PC-3 (cell line): ENCODE results near the gene MYMK. TPM values are rescaled to one million over a fixed set of nuclear protein-coding genes. Genes with fewer than 3 reads are reported as not detected.

Source experiments
- ATAC-seq: fragments of 200-7000 bp; cut with Tn5 transposase; 2 replicates; pipeline ENCODE4 v1.9.1; 2020; ENCODE audit warnings: mild to moderate bottlenecking, moderate library complexity
- BruUV-seq: library from RNA; stranded (reverse); fragments of 400-500 nt; replicated peaks from 2 replicates; lab custom pipeline; 2021; lab: Mats Ljungman, UMichigan
- CTCF ChIA-PET: fragments of 300-600 bp; sonication (Branson Sonifier 250); formaldehyde crosslinking; loops from one replicate; lab custom pipeline; 2022; ENCODE audit warnings: antibody characterized with exemption; lab: Charles Lee
- POLR2A ChIA-PET: fragments of 300-600 bp; sonication (Branson Sonifier 250); formaldehyde crosslinking; loops from one replicate; lab custom pipeline; 2022; ENCODE audit warnings: antibody characterized with exemption; ENCODE audit not compliant: unreplicated experiment; lab: Charles Lee
- DNase-seq: peaks from one replicate; pipeline ENCODE4 v3.0.0-alpha.2; 2015
- H2AFZ ChIP-seq: fragments of 300-600 bp; sonication (generic); 2 replicates; pipeline ENCODE4 v1.6.0; 2016; ENCODE audit warnings: antibody characterized with exemption, low read length
- H3F3A ChIP-seq: fragments of 300-600 bp; sonication (generic); one replicate; pipeline ENCODE4 v1.6.0; 2017; ENCODE audit warnings: antibody characterized with exemption, low read length, control low read depth, mild to moderate bottlenecking; ENCODE audit not compliant: unreplicated experiment
- H3K27ac ChIP-seq: fragments of 300-600 bp; sonication (generic); 2 replicates; pipeline ENCODE4 v1.5.1; 2016; ENCODE audit warnings: mild to moderate bottlenecking, low read length
- H3K27me3 ChIP-seq: fragments of 300-600 bp; sonication (generic); 2 replicates; pipeline ENCODE4 v1.6.1; 2016; ENCODE audit warnings: low read length, mixed read lengths
- H3K36me3 ChIP-seq: fragments of 300-600 bp; sonication (generic); 2 replicates; pipeline ENCODE4 v1.6.1; 2016; ENCODE audit warnings: low read depth, mixed run types, low read length, mixed read lengths
- H3K4me1 ChIP-seq: fragments of 300-600 bp; sonication (generic); 2 replicates; pipeline ENCODE4 v1.5.1; 2016; ENCODE audit warnings: low read length; ENCODE audit not compliant: insufficient read depth
- H3K4me2 ChIP-seq: fragments of 300-600 bp; sonication (generic); 2 replicates; pipeline ENCODE4 v1.6.0; 2016; ENCODE audit warnings: low read length
- H3K4me3 ChIP-seq: fragments of 300-600 bp; sonication (generic); 2 replicates; pipeline ENCODE4 v1.5.1; 2016; ENCODE audit warnings: mild to moderate bottlenecking, low read length, mixed read lengths
- H3K79me2 ChIP-seq: fragments of 300-600 bp; sonication (generic); 2 replicates; pipeline ENCODE4 v1.6.1; 2017; ENCODE audit warnings: low read length, mixed read lengths
- H3K9ac ChIP-seq: fragments of 300-600 bp; sonication (generic); 2 replicates; pipeline ENCODE4 v1.6.0; 2016; ENCODE audit warnings: mild to moderate bottlenecking, low read length
- H3K9me2 ChIP-seq: fragments of 300-600 bp; sonication (generic); replicated peaks from 2 replicates; pipeline ENCODE4 v1.6.1; 2016; ENCODE audit warnings: mixed run types, low read length, mixed read lengths
- H3K9me3 ChIP-seq: fragments of 300-600 bp; sonication (generic); 2 replicates; pipeline ENCODE4 v1.6.1; 2016; ENCODE audit warnings: low read length, mixed read lengths
- H4K20me1 ChIP-seq: fragments of 300-600 bp; sonication (generic); 2 replicates; pipeline ENCODE4 v1.6.1; 2016; ENCODE audit warnings: low read length, mixed read lengths
- CTCF ChIP-seq: fragments of 300-600 bp; sonication (generic); conservative IDR thresholded peaks from 2 replicates; pipeline ENCODE4 v1.5.1; 2017; ENCODE audit warnings: antibody characterized with exemption, low read depth, mild to moderate bottlenecking, low read length
- EZH2 ChIP-seq: fragments of 300-600 bp; sonication (generic); IDR thresholded peaks from one replicate; pipeline ENCODE4 v1.6.1; 2017; ENCODE audit warnings: antibody characterized with exemption, mild to moderate bottlenecking, low read length; ENCODE audit not compliant: unreplicated experiment
- EZH2phosphoT487 ChIP-seq: fragments of 300-600 bp; sonication (generic); IDR thresholded peaks from 2 replicates; pipeline ENCODE4 v1.6.1; 2018; ENCODE audit warnings: mild to moderate bottlenecking, antibody characterized with exemption, low read length, borderline replicate concordance
- intact Hi-C: fragments of 100-400 bp; cut with micrococcal nuclease; formaldehyde crosslinking; loops from 2 replicates; pipeline ENCODE4 v1.9.0; 2023
- total RNA-seq: library from RNA; depleted of rRNA; stranded (reverse); fragments of >200 nt; gene quantifications from 2 replicates; pipeline ENCODE4 v1.2.3, GENCODE V29; 2014

Gene MYMK
- total RNA-seq, 1 experiment from 2014 or later: not detected

DNA sequence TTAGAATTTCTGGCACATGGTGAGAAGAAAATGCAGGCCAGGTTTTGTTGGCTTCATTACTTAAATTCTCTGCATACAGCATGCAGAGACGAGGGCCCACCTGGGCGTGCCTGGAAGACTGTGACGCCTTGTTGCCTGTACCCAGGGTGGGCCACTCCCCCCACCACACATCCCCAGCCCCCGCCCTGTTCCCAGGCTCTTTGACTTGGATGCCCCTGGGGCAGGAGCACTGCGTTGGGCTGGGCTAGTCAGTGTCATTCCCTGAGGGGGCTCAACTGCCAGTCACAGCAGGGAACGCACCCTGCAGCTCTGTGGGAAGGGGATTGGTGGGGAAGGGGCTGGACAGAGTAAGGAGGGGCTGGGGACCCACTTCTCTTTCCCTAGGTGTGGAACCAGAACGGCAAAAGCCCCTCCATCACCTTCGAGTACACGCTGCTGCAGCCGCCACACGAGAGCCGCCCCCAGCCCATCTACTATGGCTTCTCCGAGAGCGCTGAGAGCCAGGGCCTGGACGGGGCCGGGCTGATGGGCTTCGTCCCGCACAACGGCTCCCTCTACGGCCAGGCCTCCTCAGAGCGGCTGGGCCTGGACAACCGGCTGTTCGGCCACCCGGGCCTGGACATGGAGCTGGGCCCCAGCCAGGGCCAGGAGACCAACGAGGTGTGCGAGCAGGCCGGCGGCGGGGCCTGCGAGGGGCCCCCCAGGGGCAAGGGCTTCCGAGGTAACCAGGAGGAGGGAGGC, 29.4 kb upstream of the MYMK start:
- Histone ChIP-seq H4K20me1 (no peaks in the 10 kb centered on the region), H3K79me2 (no peaks in the 10 kb centered on the region), H3K4me3 (no peak overlapping the region), H3K9me2 (no peaks in the 10 kb centered on the region), H3K4me1 (peaks cover 5% of the 10 kb centered on the region), H3K9me3 (no peaks in the 10 kb centered on the region), H3K36me3 (no peaks in the 10 kb centered on the region), H3F3A (no peaks in the 10 kb centered on the region), H3K4me2 (no peak overlapping the region), H3K9ac (no peak overlapping the region), H2AFZ (no peak overlapping the region), H3K27ac (no peak overlapping the region), H3K27me3 (no peaks in the 10 kb centered on the region)
- CTCF ChIA-PET: no interaction called here
- ATAC-seq (no peak), DNase-seq (no peak)
- POLR2A ChIA-PET: no interaction called here
- no peak for TF ChIP-seq CTCF
- no peak for TF ChIP-seq EZH2phosphoT487
- TF ChIP-seq EZH2: no peak
- intact Hi-C loops: no loop called here
- BruUV-seq: no TSS peak

DNA sequence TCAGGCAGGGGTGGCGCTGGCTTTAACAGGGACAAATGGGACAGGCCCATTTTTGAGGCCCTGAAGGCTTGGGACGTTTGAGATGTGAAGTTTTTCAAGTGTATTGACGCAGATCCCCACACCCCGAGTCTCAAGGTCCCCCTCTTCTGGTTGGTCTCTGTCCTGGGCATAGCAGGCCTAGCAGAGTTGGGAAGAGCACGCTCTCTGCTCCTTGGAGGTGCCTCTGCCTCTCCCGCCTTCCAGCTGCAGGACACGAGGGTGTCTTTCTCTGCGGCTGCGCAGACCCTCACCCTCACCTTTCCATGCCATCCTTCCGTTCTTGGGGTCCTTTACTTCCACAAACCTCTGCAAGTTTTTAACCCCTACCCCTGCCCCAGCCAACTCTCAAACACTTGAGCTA, 28.4 kb upstream of the MYMK start:
- H3K4me3 ChIP-seq: no peak overlapping the region
- no peaks in the 10 kb centered on the region for H3K79me2 ChIP-seq
- H3K4me2 ChIP-seq: no peak overlapping the region
- no peaks in the 10 kb centered on the region for H3F3A ChIP-seq
- H3K9ac ChIP-seq: no peak overlapping the region
- no peak for DNase-seq
- H3K4me1 ChIP-seq: no peaks in the 10 kb centered on the region
- H4K20me1 ChIP-seq: no peaks in the 10 kb centered on the region
- no peaks in the 10 kb centered on the region for H3K36me3 ChIP-seq
- CTCF ChIA-PET: no interaction called here
- no peaks in the 10 kb centered on the region for H3K27me3 ChIP-seq
- no peaks in the 10 kb centered on the region for H3K9me3 ChIP-seq
- TF ChIP-seq EZH2 (no peak), EZH2phosphoT487 (no peak), CTCF (no peak)
- H3K27ac ChIP-seq: no peak overlapping the region
- no peak for ATAC-seq
- no TSS peak for BruUV-seq
- H3K9me2 ChIP-seq: no peaks in the 10 kb centered on the region
- intact Hi-C loops: no loop called here
- POLR2A ChIA-PET: no interaction called here
- H2AFZ ChIP-seq: no peak overlapping the region

DNA sequence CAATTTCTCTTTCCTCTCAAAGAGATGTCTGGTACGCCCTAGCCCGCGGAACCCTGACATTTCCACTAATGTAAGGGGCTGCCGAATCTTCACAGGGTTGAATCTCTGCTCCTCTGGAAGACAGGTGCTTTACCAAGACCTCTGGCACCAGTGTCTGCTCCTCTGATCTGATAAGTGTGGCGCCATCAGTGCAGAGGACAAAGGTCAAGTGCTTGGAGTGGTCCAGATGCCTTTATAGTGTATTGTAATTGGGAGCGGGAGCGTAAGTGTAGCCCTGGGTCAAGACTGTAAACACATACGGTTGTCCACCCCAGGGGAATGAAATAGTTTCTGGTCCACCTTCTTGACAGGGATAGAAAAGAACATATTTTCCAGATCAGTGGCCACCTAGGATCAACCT, 27.5 kb upstream of the MYMK start:
- Histone ChIP-seq H3K27me3 (no peaks in the 10 kb centered on the region), H3F3A (no peaks in the 10 kb centered on the region), H3K9me2 (no peaks in the 10 kb centered on the region), H3K79me2 (no peaks in the 10 kb centered on the region), H3K4me2 (no peak overlapping the region), H2AFZ (no peak overlapping the region), H3K4me3 (no peak overlapping the region), H3K4me1 (no peaks in the 10 kb centered on the region), H3K9ac (no peak overlapping the region), H3K27ac (no peak overlapping the region), H4K20me1 (no peaks in the 10 kb centered on the region), H3K9me3 (no peaks in the 10 kb centered on the region), H3K36me3 (no peaks in the 10 kb centered on the region)
- POLR2A ChIA-PET: no interaction called here
- no TSS peak for BruUV-seq
- ATAC-seq (no peak), DNase-seq (no peak)
- intact Hi-C loops: no loop called here
- no peak for TF ChIP-seq EZH2
- TF ChIP-seq CTCF: no peak
- TF ChIP-seq EZH2phosphoT487: no peak
- CTCF ChIA-PET: no interaction called here
